GOT3 (cell line): Measurements from ENCODE around the gene DSCAM.

Experiments used
- DNase-seq: peaks from one replicate; lab custom pipeline; 2025; ENCODE audit warnings: mixed read lengths; lab: John Stamatoyannopoulos, UW

Gene DSCAM

DNA sequence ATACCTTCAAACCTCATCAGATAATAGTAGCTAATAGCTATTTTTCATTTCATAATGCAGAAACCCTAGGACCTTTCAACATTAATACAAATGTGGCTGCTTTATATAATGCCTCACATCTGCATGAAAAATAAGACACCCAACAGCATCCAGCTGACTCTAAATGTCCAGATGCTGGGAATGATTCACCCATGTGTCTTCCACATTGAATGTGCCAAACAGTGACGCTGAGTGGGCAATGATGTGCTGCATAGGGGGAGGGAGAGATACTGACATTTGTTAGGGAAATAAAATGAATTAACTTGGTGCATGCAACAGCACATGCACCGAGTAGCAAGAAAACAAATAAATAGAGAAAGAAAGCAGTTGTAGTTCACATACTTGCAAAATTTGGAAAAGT lies 199.3 kb downstream of the DSCAM start:
- DNase-seq = no peak

DNA sequence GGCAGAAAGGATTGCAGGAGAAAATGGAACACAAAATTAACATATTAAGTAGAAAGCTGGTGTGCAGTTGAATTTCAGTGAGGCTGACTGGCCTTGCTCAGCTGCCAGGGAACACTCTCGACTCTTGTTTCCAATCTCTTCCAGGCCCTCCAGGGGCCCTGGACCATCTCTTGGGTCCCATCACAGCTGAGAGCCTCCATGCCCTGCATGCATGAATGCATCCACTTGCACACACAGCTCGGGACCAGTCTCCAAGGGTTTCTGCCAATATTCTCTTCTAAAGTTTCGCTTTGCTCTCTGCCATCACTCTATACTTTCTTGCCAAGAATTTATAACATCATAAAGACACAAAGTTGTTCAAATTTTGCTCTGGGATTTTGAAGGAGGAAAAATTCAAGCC lies 200.3 kb downstream of the DSCAM start:
- DNase-seq = no peak

DNA sequence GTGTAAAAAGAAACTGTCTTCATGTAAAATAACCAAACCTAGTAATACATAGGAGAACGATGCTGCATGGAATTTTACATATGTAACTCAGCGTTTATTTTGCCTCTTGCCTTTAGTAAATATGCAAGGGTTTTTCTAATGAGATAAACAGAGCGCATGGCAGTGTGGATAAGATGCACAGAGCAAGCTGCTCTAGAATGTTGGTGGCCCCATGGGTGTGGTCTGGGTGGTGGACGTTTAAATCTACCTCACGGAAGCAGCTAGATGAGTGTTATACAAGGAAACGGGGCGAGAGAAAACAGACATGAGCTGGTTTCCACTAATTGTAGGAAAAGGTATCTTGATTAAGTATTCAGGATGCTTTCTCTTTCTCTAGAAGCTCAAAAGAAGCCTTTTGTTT lies 205.9 kb downstream of the DSCAM start:
- no peak for DNase-seq

DNA sequence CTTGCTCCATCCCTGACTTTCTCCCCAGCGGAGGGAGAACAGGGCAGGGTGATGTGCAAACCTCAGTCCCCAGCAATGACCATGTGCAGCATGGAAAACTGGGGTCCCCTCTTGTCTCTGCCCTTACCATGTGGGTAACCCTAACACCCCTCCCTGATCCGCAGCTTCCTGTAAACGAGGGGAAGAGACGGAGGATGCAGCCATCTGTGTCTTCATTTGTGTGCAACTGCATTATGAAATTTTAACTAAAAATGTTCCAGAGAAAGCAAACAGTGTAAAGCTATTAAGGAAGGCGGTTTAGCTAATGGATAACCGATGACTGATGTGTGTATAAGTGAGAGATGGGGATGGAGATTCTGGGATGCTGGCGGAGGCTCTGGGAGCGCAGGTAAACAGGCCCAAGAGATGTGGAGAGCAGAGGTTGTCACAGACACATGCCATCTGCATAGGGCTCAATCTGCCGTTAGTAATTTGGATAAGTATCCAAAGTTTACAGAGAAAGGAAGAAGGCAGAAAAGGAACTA lies 206.6 kb downstream of the DSCAM start:
- DNase-seq = no peak

DNA sequence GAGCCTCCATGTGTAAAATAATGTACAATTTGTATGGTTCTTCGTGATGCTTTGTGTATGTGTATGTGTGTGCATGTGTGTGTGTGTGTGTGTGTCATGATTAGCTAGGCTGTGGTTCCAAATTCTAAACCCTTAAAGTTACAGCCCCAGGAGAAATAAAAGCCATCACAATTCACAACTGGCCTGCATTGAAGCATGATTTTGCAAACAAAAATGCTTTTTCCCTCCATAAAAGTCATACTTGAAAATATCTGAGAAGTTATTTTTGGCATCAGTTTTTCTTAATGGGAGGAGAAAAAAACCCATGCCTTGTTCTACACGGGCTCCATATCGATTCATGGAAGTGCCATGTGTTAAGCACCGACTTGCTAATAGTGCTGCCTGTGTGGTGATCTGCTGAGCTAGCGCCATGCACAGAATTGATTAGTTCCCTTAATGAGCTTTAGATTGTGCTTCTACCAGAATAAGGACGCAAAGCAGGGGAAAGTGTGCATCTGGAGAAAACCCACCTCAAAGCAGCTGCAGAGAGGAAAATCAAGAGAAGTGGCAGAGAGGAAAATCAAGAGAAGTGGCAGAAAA lies 207.3 kb downstream of the DSCAM start:
- DNase-seq = no peak

DNA sequence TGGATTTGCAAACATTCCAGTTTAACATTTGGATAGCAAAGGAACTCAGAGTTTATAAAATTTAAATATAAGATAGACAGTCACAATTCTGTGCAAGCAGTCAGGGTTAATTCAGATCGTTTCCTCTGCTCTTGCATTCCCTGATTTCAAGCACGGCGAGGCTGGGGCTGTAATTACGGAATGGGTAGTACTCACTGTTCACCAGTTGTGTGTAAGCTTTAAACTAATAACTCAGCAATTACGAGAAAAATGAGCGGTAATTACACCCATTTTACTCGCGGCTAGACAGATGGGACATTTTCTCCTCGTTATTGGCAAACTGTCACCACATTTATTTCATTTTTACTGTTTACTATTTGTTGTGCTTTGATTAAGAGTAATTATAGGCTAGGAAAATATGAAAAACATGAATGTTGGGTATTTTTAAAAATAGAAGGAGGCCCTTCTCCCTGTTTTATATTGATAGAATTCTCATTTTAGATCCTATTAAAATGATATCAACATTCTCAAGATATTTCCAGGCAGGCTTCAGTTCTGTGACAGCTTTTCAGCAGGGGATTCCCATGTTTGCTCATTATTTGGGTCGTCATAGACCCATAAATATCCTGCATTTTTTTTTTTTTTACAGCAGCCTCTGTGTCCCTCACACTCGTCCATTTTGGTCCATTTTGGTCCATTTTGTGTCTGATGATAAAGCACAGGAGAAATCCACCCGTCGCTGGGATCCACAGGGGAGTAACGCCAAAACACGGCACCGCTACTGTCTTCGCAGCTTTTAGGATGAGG lies 208.3 kb downstream of the DSCAM start:
- DNase-seq = no peak

DNA sequence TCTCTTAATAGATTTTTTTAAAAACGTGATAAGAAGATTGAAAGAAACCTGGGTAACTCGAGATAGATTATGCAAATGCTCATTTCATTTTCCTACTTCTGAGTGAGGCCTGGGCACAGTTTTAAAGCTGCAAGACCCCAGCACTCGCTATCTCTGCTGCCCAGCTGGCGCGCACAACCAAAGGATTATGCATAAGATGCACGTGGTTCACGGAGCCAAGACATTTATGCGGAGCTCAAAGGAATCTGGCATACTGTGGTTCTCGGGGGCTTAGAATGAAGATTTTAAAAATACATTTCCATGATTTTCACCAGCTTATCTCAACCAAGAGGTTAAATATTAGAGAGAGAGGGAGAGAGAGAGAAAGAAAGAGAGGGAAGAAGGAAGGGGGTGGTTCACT lies 210.9 kb downstream of the DSCAM start:
- no peak for DNase-seq

DNA sequence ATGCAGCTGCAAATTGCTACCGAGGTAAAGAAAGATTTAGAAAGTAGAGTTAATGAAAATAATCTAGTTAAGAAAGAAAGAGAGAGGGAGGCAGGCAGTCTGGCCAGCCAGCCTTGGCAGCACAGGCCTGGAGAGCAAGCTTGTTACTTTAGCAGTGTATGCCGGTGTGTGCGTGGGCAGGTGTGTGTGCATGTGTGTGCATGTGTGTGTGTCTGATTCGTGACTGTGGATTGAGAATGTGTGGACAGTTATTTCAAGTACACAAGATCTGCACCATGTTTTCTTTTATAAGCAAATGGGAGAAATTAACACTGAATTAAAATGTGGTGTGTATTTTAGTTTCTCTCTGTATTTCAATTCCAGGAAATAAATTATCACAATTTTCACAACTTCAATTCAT lies 211.6 kb downstream of the DSCAM start:
- no peak for DNase-seq

DNA sequence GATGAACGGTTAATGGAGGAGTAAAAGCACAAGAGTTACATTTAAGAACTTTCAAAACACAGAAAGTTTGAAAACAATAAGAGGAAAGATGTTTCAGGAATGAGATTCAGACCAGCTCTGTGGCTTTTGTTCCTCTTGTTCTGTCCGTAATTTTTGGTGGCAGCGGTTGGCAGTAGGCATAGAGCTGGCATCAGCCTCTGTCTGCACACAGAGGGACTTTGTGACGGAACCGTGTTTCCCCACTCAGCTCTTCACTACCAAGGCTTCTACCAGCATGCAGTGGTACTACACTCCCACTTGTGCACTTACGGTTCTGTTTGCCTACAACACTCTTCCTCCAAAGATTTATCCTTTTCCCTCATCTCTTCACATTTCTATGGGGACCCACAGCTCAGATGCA lies 212.8 kb downstream of the DSCAM start:
- DNase-seq = no peak

DNA sequence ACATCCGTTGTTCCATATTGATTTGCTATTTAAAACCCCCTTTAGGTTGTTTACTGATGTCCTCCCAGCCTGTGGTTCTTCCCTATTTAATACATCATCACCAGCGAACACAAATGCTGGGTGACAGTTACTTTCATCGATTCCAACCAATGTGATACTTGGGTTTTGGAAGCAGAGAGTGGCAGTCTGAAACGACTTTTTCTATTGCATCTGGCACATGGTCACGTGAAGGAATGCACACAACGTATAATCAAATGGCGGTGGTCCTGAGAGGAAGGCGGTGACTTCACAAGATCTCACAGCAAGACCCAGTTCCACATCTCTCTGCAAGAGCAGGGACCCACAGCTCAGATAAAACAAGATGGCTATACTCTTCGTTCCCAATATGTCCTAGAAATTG lies 213.9 kb downstream of the DSCAM start:
- DNase-seq = no peak

DNA sequence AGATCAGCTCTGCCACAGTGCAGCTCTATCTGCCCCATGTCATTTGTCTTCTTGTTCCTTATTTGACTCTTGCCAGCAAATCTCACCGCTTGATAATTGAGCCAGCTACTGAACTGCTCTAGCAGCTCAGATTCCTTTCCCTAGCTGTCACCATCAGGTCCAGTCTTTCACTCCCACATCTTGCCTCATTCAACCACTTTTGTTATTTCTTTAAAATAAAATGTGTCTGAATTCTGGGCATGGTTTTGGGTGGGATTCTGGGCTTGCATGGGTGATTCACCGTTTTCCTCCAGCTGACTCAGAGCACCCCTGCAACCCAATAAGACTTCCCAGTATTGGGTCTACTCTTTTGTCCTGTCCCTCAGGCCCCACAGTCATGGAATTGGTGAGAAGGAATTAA lies 215.7 kb downstream of the DSCAM start:
- DNase-seq = no peak

DNA sequence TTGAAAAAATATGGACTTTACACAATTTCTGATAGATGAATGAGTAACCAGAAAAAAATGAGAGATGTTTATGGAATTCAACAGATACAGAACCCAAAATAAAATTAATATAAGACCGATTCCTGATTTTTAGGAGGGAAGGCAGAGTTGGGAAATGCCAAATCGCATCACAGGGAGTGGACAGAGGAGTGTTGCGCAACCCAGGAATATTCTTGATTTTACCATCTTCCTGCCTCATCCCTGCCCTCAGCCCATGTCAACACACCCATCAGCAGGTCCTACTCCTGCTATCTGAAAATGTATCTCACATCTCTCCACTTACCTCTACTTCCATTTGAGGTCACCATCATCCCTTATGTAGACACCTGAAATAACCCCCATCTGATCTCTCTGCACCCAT lies 221.0 kb downstream of the DSCAM start:
- no peak for DNase-seq

DNA sequence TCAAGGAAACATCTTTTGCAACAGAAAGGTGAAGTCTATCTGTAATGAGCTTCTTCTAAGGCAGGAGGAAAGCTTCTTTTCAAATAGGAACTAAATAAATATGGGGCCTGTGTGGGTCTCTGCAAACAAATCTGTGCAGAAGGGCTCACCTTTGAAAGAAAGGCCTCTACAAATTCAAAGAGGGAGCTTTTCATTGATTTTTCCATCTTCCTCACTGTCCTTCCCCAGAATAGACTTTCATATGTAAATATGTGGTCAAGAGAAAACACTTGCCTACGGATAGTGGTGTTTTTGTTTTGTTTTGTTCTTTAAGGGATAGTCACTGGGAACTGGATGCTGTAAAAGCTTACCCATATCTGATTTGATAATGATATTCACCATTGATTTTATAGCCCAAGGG lies 223.4 kb downstream of the DSCAM start:
- DNase-seq = no peak

DNA sequence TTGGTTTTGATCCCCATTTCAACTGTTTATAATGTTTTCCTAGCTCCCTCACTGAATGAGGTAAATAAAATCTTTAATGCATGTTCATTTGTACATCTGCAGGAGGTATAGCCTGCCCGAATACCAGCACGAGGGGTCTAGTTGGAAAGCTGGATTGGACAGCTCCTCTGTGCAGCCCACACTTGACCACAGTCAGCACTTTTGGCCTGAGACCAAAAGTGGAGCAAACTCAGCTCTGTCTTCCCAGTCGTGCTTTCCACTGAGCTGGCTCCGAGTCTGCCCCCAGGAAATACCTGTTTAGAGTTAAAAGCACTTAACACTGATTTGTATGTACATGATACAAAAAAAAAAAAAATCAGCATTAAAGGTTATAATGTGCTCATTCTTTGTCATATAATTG lies 224.4 kb downstream of the DSCAM start:
- no peak for DNase-seq

DNA sequence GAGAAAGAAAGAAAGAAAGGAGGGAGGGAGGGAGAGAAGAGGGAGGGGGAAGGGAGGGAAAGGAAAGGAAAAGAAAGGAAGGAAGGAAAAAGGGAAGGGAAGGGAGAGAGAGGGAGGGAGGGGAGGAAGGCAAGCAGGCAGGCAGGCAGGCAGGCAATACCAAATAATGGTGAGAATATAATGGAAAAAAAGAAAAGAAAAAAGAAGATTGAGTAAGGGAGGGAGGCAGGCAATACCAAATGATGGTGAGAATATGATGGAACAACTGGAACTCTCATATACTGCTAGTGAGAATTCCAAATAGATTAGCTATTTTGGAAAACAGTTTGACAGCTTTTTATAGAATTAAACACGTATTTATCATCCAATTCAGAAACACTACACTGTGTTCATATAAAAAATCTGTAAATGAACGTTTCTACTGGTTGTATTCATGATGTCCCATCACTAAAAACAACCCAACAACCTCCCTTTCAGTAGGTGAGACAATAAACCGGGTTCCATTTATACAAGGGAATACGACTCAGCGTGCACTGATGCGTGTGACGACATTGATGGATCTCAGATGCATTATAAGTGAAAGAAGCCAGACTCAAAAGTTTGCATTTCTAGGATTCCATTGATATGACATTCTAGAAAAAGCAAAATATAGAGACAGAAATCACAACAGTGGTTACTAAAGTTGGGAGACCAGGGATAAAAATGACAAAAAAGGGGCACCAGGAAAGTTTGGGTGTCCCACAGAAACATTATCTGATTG lies 226.4 kb downstream of the DSCAM start:
- DNase-seq = no peak

DNA sequence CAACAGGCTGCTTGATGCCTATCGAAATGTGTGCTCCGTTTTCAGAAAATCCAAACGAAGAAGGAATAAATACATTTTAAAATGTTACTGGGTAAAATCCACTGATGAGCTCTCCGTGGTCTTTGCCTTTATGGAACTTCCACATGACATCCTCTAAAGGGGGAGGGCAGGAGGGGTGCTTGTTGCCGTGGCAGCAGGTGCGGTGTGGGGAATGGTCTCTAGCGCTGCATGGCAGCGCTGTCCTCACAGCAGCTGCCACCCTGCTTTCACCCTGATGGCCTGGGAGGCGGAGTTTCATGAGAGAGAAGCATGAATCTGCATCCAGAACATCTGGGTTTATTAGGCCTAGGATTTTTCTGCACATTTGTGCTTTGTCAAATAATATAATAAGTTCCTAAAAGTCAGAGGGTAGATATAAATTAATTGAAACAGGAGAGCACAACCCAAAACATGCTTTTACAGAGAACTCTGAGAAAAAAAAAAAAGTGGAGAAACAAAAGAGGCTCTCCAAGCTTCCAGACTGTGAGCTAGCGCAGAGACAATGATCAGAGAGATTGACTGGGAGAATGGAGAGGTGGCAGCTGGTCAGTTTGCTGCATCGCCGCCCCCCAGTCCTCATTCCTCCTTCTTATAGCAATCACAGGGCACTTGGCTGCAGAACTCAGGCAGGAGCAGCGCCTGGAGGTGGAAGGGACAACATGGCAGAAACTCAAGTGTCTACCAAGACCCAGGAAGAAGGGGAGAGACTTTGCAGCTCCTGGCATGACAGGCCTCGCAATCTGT lies 228.6 kb downstream of the DSCAM start:
- DNase-seq = no peak

DNA sequence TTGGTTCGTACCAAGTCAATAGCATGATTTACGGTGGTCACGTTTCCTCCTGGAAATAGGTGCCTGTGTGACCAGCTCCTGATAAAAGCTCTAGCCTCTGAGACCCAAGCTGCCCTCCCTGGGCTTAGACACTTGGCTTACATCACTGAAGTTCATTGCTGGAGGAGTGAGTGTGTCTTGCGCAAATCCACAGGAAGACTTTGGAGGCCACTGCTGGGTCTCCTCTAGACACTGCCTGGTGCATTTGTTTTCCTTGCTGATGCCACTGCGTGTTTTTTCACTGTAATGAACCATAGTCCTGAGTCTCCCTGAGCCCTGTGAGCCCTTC lies 230.6 kb downstream of the DSCAM start:
- DNase-seq = no peak

DNA sequence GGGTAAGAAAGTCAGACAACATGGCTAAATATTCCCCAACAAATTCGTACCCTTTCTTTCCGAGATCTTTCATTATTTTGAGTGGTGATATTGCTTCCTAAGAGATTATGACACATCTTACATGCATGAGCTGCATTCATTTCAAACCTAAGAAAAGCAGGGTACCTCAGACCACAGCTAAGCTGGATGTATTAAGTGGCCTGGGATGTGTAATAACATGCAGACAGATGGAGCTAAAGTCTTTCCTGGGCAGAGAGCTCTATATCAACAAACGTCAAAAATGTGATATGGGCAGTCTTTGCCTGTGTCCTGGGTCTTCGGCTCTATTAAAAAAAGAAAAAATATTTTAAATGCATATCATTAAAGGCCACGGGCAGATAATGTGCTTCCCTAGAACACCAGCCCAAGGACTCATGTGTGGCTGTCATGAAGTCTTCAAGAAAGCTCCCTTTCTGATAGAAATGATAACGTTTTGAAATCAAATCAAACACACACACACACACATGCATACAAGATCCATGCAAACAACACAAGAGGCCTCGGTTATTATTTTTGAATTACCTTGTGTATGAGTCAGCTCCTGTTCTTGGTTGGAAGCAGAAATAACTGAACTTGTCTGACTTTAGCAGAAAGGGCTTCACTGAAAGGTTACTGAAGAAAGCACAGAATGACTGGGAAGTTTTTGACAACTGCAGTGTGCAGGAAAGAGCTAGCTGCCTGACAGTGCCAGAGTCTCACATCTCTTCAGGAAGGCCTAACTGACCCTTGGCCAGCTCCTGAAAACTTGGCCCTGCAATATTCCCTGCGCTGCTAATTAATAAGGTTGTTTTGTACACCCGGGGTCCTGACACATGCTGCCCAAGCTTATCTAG lies 231.2 kb downstream of the DSCAM start:
- DNase-seq = no peak

DNA sequence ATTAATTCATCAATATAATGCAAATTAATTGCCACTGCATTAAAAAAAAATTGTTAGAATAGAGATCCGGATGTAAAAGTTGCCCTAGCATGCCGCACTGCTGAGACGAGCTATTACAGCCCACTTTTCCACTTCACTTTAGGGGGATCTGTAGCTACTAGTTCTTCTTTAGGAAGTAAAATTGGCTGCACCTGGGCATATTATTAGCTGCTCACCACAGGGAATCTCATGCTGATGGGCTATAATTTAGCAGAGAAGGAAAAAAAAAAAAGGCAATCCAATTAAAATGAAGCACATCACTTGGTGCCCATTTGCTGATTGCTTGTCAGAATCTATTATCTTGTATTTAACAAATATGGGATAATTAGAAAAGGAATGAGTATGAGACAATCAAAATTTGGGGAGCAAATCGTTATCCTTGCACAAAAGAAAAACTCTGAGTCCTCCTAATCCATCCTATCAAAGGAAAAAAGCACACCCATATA lies 233.4 kb downstream of the DSCAM start:
- no peak for DNase-seq

DNA sequence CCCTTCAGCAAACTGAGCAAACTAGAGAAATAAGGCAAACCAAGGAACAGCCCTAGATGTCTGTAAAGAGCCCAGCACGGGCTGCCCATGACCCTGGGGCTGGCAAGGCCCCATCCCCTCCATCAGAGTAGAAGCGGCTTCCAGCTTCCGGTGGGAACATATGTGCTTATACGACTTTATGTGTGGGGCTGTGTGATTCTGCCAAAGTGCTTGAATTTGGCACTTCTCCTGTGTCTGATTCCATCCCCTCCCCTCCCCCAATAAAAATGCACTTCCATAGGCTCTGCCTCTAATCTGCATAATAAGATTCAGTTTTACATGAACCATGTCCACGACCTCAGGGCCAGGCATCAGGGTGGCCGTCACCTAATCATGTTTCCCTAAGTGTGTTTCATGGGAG lies 236.6 kb downstream of the DSCAM start:
- DNase-seq = no peak

DNA sequence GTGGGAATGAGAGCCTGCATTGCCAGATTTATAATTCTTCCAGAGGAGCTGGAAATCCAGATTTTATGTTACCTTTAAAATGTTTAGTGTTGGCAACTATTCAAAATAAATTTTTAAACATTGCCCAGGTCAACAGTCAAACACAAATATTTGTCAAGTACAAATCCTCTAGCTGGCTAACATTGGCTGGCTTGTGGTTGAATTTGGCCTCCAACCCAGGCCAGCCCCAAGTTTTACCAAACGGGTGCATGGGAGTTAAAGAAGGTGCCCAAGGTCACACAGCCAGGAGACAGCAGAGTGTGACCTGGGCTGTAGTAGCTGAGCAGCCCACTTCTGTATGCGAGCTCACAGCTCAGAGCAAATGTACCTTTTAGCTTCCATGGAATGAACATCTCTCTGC lies 240.6 kb downstream of the DSCAM start:
- DNase-seq = no peak
